CD4-positive, alpha-beta T cell (primary cell): ENCODE data around the gene CAP2. TPM values are rescaled to one million over a fixed set of nuclear protein-coding genes. Genes with fewer than 3 reads are reported as not detected.

ENCODE experiments used
- ATAC-seq: fragments of 200-7000 bp; cut with Tn5 transposase; one replicate; pipeline ENCODE4 v1.10.0; 2022; ENCODE audit warnings: mild to moderate bottlenecking; ENCODE audit not compliant: poor library complexity
- CTCF ChIA-PET: fragments of 350-600 bp; sonication (Branson Sonifier 250); formaldehyde crosslinking; loops from one replicate; lab custom pipeline; 2021; ENCODE audit warnings: antibody characterized with exemption, inconsistent platforms; lab: Charles Lee
- POLR2A ChIA-PET: fragments of 350-600 bp; sonication (Branson Sonifier 250); formaldehyde crosslinking; loops from one replicate; lab custom pipeline; 2021; ENCODE audit warnings: antibody characterized with exemption, inconsistent platforms; lab: Charles Lee
- DNase-seq, 14 experiments: peaks; one replicate each; pipeline ENCODE4 v3.0.0-alpha.2; 2013 to 2020; ENCODE audit warnings: mixed read lengths in 2 of 14
- H3K27ac ChIP-seq, 2 donors: one replicate each; pipeline versions ENCODE4 v1.5.1 to v1.7.0; 2013; ENCODE audit warnings: low read length in 2 of 2, low read depth in 1 of 2, mild to moderate bottlenecking in 1 of 2
- H3K27me3 ChIP-seq, 2 experiments: 1 replicate in 1 of 2; 2 replicates in 1 of 2; pipeline versions ENCODE4 v1.6.1 to v1.7.0; 2013; ENCODE audit warnings: low read length in 2 of 2, control low read depth in 1 of 2, mild to moderate bottlenecking in 1 of 2, moderate library complexity in 1 of 2; ENCODE audit not compliant: insufficient read depth in 2 of 2, control insufficient read depth in 1 of 2
- H3K36me3 ChIP-seq: one replicate; pipeline ENCODE4 v1.6.1; 2013; ENCODE audit warnings: low read length, control low read depth; ENCODE audit not compliant: insufficient read depth
- H3K4me1 ChIP-seq: one replicate; pipeline ENCODE4 v1.6.1; 2013; ENCODE audit warnings: low read length, control low read depth; ENCODE audit not compliant: insufficient read depth
- H3K4me3 ChIP-seq: one replicate; pipeline ENCODE4 v1.5.1; 2013; ENCODE audit warnings: mild to moderate bottlenecking, low read length, moderate library complexity
- H3K9me3 ChIP-seq, 2 experiments: 1 replicate in 1 of 2; 2 replicates in 1 of 2; pipeline versions ENCODE4 v1.6.1 to v1.7.0; 2013; ENCODE audit warnings: low read length in 2 of 2, mild to moderate bottlenecking in 2 of 2, control low read depth in 1 of 2, moderate library complexity in 1 of 2; ENCODE audit not compliant: control insufficient read depth in 1 of 2, insufficient read depth in 1 of 2
- H3K27ac Mint-ChIP-seq: one replicate; pipeline ENCODE4 v1.8.0; 2020; ENCODE audit warnings: mixed read lengths
- H3K27me3 Mint-ChIP-seq: one replicate; pipeline ENCODE4 v1.8.0; 2021; ENCODE audit warnings: mixed read lengths
- H3K36me3 Mint-ChIP-seq: one replicate; pipeline ENCODE4 v1.8.0; 2021; ENCODE audit warnings: low read depth, mixed read lengths
- H3K4me1 Mint-ChIP-seq: one replicate; pipeline ENCODE4 v1.8.0; 2021; ENCODE audit warnings: low read depth, mixed read lengths
- H3K4me3 Mint-ChIP-seq: one replicate; pipeline ENCODE4 v1.8.0; 2020; ENCODE audit warnings: mild to moderate bottlenecking, mixed read lengths
- H3K9me3 Mint-ChIP-seq: one replicate; pipeline ENCODE4 v1.8.0; 2020; ENCODE audit warnings: mixed read lengths
- CTCF ChIP-seq: fragments of 200-600 bp; IDR thresholded peaks from one replicate; pipeline ENCODE4 v1.8.0; 2022; ENCODE audit warnings: antibody characterized with exemption, mild to moderate bottlenecking
- intact Hi-C, 2 experiments: fragments of 100-400 bp; cut with DNase I in 1 of 2; cut with micrococcal nuclease in 1 of 2; formaldehyde crosslinking; loops; one replicate each; pipeline versions ENCODE4 v1.15.1 to v1.9.0; 2023 to 2025; cut with DNase I, micrococcal nuclease
- total RNA-seq, 174 experiments: library from RNA in 2 of 174; stranded (reverse) in 2 of 174; gene quantifications; one replicate each; pipeline ENCODE4 v1.2.3 and lab custom pipeline; 2021 to 2026

CAP2 gene
- total RNA-seq, 2 experiments from 2014 or later = not detected

GRCh38 chr6:17361013-17361412 is 32.4 kb upstream of the CAP2 start:
- H3K27me3 Mint-ChIP-seq = peaks cover 5% of the 10 kb centered on the region
- H3K36me3 Mint-ChIP-seq = no peaks in the 10 kb centered on the region
- ATAC-seq (no peak), DNase-seq (no peak)
- no peaks in the 10 kb centered on the region for H3K36me3 ChIP-seq
- H3K27ac ChIP-seq = no peak overlapping the region
- H3K27me3 ChIP-seq = no peaks in the 10 kb centered on the region
- no peaks in the 10 kb centered on the region for H3K4me1 ChIP-seq
- POLR2A ChIA-PET = no interaction called here
- CTCF ChIA-PET = no interaction called here
- no peak for TF ChIP-seq CTCF
- H3K27ac Mint-ChIP-seq = no peak overlapping the region
- no peaks in the 10 kb centered on the region for H3K4me1 Mint-ChIP-seq
- intact Hi-C loops = no loop called here
- no peak overlapping the region for H3K4me3 ChIP-seq
- peaks cover 5% of the 10 kb centered on the region for H3K9me3 Mint-ChIP-seq
- H3K9me3 ChIP-seq = peaks cover 0 to 12% of the 10 kb centered on the region in 2 experiments
- H3K4me3 Mint-ChIP-seq = no peak overlapping the region

GRCh38 chr6:17365961-17366360 is 27.4 kb upstream of the CAP2 start:
- H3K9me3 Mint-ChIP-seq = peaks cover 8% of the 10 kb centered on the region
- H3K4me1 ChIP-seq = no peaks in the 10 kb centered on the region
- H3K4me3 ChIP-seq = no peak overlapping the region
- CTCF ChIA-PET = no interaction called here
- H3K27me3 ChIP-seq = no peaks in the 10 kb centered on the region
- no peaks in the 10 kb centered on the region for H3K4me1 Mint-ChIP-seq
- H3K36me3 Mint-ChIP-seq = no peaks in the 10 kb centered on the region
- no peak overlapping the region for H3K4me3 Mint-ChIP-seq
- no peak for TF ChIP-seq CTCF
- H3K27ac ChIP-seq = no peak overlapping the region
- POLR2A ChIA-PET = no interaction called here
- ATAC-seq (no peak), DNase-seq (no peak)
- no peaks in the 10 kb centered on the region for H3K27me3 Mint-ChIP-seq
- no peak overlapping the region for H3K27ac Mint-ChIP-seq
- peaks cover 9 to 17% of the 10 kb centered on the region in 2 experiments for H3K9me3 ChIP-seq
- no peaks in the 10 kb centered on the region for H3K36me3 ChIP-seq
- intact Hi-C loops = no loop called here

- no peaks in the 10 kb centered on the region for H3K4me1 Mint-ChIP-seq
- POLR2A ChIA-PET = no interaction called here
- no peak overlapping the region for H3K27ac ChIP-seq
- intact Hi-C loops = no loop called here
- H3K4me1 ChIP-seq = no peaks in the 10 kb centered on the region
- H3K4me3 ChIP-seq = no peak overlapping the region
- no peak overlapping the region for H3K27ac Mint-ChIP-seq
- H3K4me3 Mint-ChIP-seq = no peak overlapping the region
- H3K36me3 Mint-ChIP-seq = no peaks in the 10 kb centered on the region
- no peak for ATAC-seq
- H3K27me3 ChIP-seq = no peaks in the 10 kb centered on the region
- no peak for DNase-seq
- peaks cover 9 to 13% of the 10 kb centered on the region in 2 experiments for H3K9me3 ChIP-seq
- peaks cover 2% of the 10 kb centered on the region for H3K27me3 Mint-ChIP-seq
- H3K36me3 ChIP-seq = no peaks in the 10 kb centered on the region
- H3K9me3 Mint-ChIP-seq = peaks cover 8% of the 10 kb centered on the region
- CTCF ChIA-PET = no interaction called here
- TF ChIP-seq CTCF = no peak
Measured at GRCh38 chr6:17367868-17368267, 25.5 kb upstream of the CAP2 start.
